ENCODE data around the gene PMCH. TPM values are rescaled to one million over a fixed set of nuclear protein-coding genes. Genes with fewer than 3 reads are reported as not detected.
A peak's percentile ranks its signal among the peaks of the same experiment; 100 is the strongest.
"Not testable (repeated sequence)": the region's sequence is repeated elsewhere in the genome, so short reads cannot be mapped to it uniquely, and the experiment has no call there.

Gene PMCH
- 1 to 10 TPM; 2.0 to 2.1 TPM for total RNA-seq
- not detected for polyA plus RNA-seq

GRCh38 chr12:102197789-102198188, at the start of gene PMCH:
Gene PMCH, minus strand, starts transcription at chr12:102197833. Its CDS starts 63 bp downstream, at chr12:102197770.
- H3K36me3 ChIP-seq (ENCODE audit: insufficient read depth, low read length): no peaks in the 10 kb centered on the region
- Mint-ChIP-seq H3K4me3 (no peak within 1 kb of the TSS), H3K4me1 (no peaks in the 10 kb centered on the region), H3K27me3 (no peaks in the 10 kb centered on the region), H3K36me3 (peaks cover 0 to 7% (median 0%) of the 10 kb centered on the region in 3 donors), H3K27ac (peak within 1 kb of the TSS in 1 of 8 donors; percentile 68), H3K9me3 (no peaks in the 10 kb centered on the region)
- no peak within 1 kb of the TSS for H3K4me3 ChIP-seq (ENCODE audit: low read length)
- ChIA-PET POLR2A (no interaction called here), CTCF (no interaction called here)
- DNase-seq: no peak
- H3K9me3 ChIP-seq (ENCODE audit: low read length): no peaks in the 10 kb centered on the region
- no peaks in the 10 kb centered on the region for H3K4me1 ChIP-seq (ENCODE audit: insufficient read depth, low read length)
- no peaks in the 10 kb centered on the region for H3K27me3 ChIP-seq (ENCODE audit: insufficient read depth, low read length, poor library complexity, severe bottlenecking)
- H3K27ac ChIP-seq (ENCODE audit: low read depth, low read length): no peak within 1 kb of the TSS

- CTCF ChIA-PET; H3K4me3 Mint-ChIP-seq; H3K4me1 ChIP-seq (ENCODE audit: insufficient read depth, low read length); H3K27me3 Mint-ChIP-seq; POLR2A ChIA-PET; H3K4me3 ChIP-seq (ENCODE audit: low read length); H3K27me3 ChIP-seq (ENCODE audit: insufficient read depth, low read length, poor library complexity, severe bottlenecking); H3K27ac Mint-ChIP-seq; H3K36me3 ChIP-seq (ENCODE audit: insufficient read depth, low read length); H3K4me1 Mint-ChIP-seq; H3K36me3 Mint-ChIP-seq; DNase-seq; H3K27ac ChIP-seq (ENCODE audit: low read depth, low read length); H3K9me3 ChIP-seq (ENCODE audit: low read length): not testable (repeated sequence)
- H3K9me3 Mint-ChIP-seq: peaks cover 5 to 11% (median 7%) of the 10 kb centered on the region in 5 donors
These were observed 43.2 kb upstream of the PMCH start for GRCh38 chr12:102240859-102241258.

- no peak overlapping the region for H3K4me3 Mint-ChIP-seq
- no peaks in the 10 kb centered on the region for H3K36me3 Mint-ChIP-seq
- POLR2A ChIA-PET: no interaction called here
- Histone ChIP-seq H3K27ac (ENCODE audit: low read depth, low read length) (no peak overlapping the region), H3K9me3 (ENCODE audit: low read length) (no peaks in the 10 kb centered on the region), H3K4me3 (ENCODE audit: low read length) (no peak overlapping the region), H3K27me3 (ENCODE audit: insufficient read depth, low read length, poor library complexity, severe bottlenecking) (no peaks in the 10 kb centered on the region), H3K36me3 (ENCODE audit: insufficient read depth, low read length) (no peaks in the 10 kb centered on the region), H3K4me1 (ENCODE audit: insufficient read depth, low read length) (no peaks in the 10 kb centered on the region)
- no peak for DNase-seq
- H3K27ac Mint-ChIP-seq: no peak overlapping the region
- H3K27me3 Mint-ChIP-seq: peaks cover 2 to 9% of the 10 kb centered on the region in 2 donors
- H3K9me3 Mint-ChIP-seq: peaks cover 0 to 8% (median 2%) of the 10 kb centered on the region in 5 donors
- CTCF ChIA-PET: no interaction called here
- H3K4me1 Mint-ChIP-seq: no peaks in the 10 kb centered on the region
These were observed 37.0 kb upstream of the PMCH start for GRCh38 chr12:102234599-102234998.

- DNase-seq: no peak
- H3K27ac Mint-ChIP-seq: no peak overlapping the region
- no peaks in the 10 kb centered on the region for H3K9me3 ChIP-seq (ENCODE audit: low read length)
- ChIA-PET POLR2A (no interaction called here), CTCF (no interaction called here)
- no peaks in the 10 kb centered on the region for H3K4me1 ChIP-seq (ENCODE audit: insufficient read depth, low read length)
- no peaks in the 10 kb centered on the region for H3K9me3 Mint-ChIP-seq
- H3K27ac ChIP-seq (ENCODE audit: low read depth, low read length): no peak overlapping the region
- H3K4me3 Mint-ChIP-seq: no peak overlapping the region
- H3K4me3 ChIP-seq (ENCODE audit: low read length): no peak overlapping the region
- no peaks in the 10 kb centered on the region for H3K27me3 ChIP-seq (ENCODE audit: insufficient read depth, low read length, poor library complexity, severe bottlenecking)
- no peaks in the 10 kb centered on the region for H3K36me3 ChIP-seq (ENCODE audit: insufficient read depth, low read length)
- H3K36me3 Mint-ChIP-seq: no peaks in the 10 kb centered on the region
- peaks cover 3% of the 10 kb centered on the region in 2 donors for H3K27me3 Mint-ChIP-seq
- H3K4me1 Mint-ChIP-seq: no peaks in the 10 kb centered on the region
These were observed 34.8 kb upstream of the PMCH start for GRCh38 chr12:102232446-102232845.

- Histone ChIP-seq H3K4me3 (ENCODE audit: low read length) (no peak overlapping the region), H3K36me3 (ENCODE audit: insufficient read depth, low read length) (no peaks in the 10 kb centered on the region), H3K27me3 (ENCODE audit: insufficient read depth, low read length, poor library complexity, severe bottlenecking) (no peaks in the 10 kb centered on the region), H3K4me1 (ENCODE audit: insufficient read depth, low read length) (no peaks in the 10 kb centered on the region), H3K9me3 (ENCODE audit: low read length) (no peaks in the 10 kb centered on the region), H3K27ac (ENCODE audit: low read depth, low read length) (no peak overlapping the region)
- CTCF ChIA-PET: no interaction called here
- DNase-seq: no peak
- Mint-ChIP-seq H3K4me3 (no peak overlapping the region), H3K4me1 (no peaks in the 10 kb centered on the region), H3K27me3 (peaks cover 0 to 3% of the 10 kb centered on the region in 2 donors), H3K27ac (no peak overlapping the region), H3K36me3 (no peaks in the 10 kb centered on the region), H3K9me3 (no peaks in the 10 kb centered on the region)
- POLR2A ChIA-PET: no interaction called here
These were observed 34.4 kb upstream of the PMCH start for GRCh38 chr12:102232036-102232435.

- Histone ChIP-seq H3K9me3 (ENCODE audit: low read length) (no peaks in the 10 kb centered on the region), H3K36me3 (ENCODE audit: insufficient read depth, low read length) (no peaks in the 10 kb centered on the region), H3K27me3 (ENCODE audit: insufficient read depth, low read length, poor library complexity, severe bottlenecking) (no peaks in the 10 kb centered on the region), H3K4me3 (ENCODE audit: low read length) (no peak overlapping the region), H3K27ac (ENCODE audit: low read depth, low read length) (no peak overlapping the region), H3K4me1 (ENCODE audit: insufficient read depth, low read length) (no peaks in the 10 kb centered on the region)
- no peak overlapping the region for H3K27ac Mint-ChIP-seq
- no peaks in the 10 kb centered on the region for H3K36me3 Mint-ChIP-seq
- no peak for DNase-seq
- H3K4me3 Mint-ChIP-seq: no peak overlapping the region
- H3K27me3 Mint-ChIP-seq: peaks cover 0 to 3% of the 10 kb centered on the region in 2 donors
- ChIA-PET CTCF (no interaction called here), POLR2A (no interaction called here)
- no peaks in the 10 kb centered on the region for H3K4me1 Mint-ChIP-seq
- no peaks in the 10 kb centered on the region for H3K9me3 Mint-ChIP-seq
These were observed 30.3 kb upstream of the PMCH start for GRCh38 chr12:102227954-102228353.

- ChIA-PET POLR2A (no interaction called here), CTCF (no interaction called here)
- no peaks in the 10 kb centered on the region for H3K27me3 ChIP-seq (ENCODE audit: insufficient read depth, low read length, poor library complexity, severe bottlenecking)
- no peak overlapping the region for H3K4me3 ChIP-seq (ENCODE audit: low read length)
- no peaks in the 10 kb centered on the region for H3K9me3 Mint-ChIP-seq
- no peak overlapping the region for H3K27ac ChIP-seq (ENCODE audit: low read depth, low read length)
- H3K36me3 Mint-ChIP-seq: no peaks in the 10 kb centered on the region
- H3K9me3 ChIP-seq (ENCODE audit: low read length): no peaks in the 10 kb centered on the region
- H3K4me1 ChIP-seq (ENCODE audit: insufficient read depth, low read length): no peaks in the 10 kb centered on the region
- H3K27me3 Mint-ChIP-seq: no peaks in the 10 kb centered on the region
- no peak overlapping the region for H3K27ac Mint-ChIP-seq
- H3K4me3 Mint-ChIP-seq: no peak overlapping the region
- no peak for DNase-seq
- no peaks in the 10 kb centered on the region for H3K4me1 Mint-ChIP-seq
- no peaks in the 10 kb centered on the region for H3K36me3 ChIP-seq (ENCODE audit: insufficient read depth, low read length)
These were observed 23.1 kb upstream of the PMCH start for GRCh38 chr12:102220736-102221135.

GRCh38 chr12:102215992-102216691, 18.5 kb upstream of the PMCH start:
- H3K4me3 ChIP-seq (ENCODE audit: low read length): no peak overlapping the region
- peaks cover 0 to 1% (median 0%) of the 10 kb centered on the region in 5 donors for H3K9me3 Mint-ChIP-seq
- H3K27me3 Mint-ChIP-seq: no peaks in the 10 kb centered on the region
- H3K27ac ChIP-seq (ENCODE audit: low read depth, low read length): no peak overlapping the region
- no peaks in the 10 kb centered on the region for H3K27me3 ChIP-seq (ENCODE audit: insufficient read depth, low read length, poor library complexity, severe bottlenecking)
- DNase-seq: no peak
- POLR2A ChIA-PET: no interaction called here
- CTCF ChIA-PET: no interaction called here
- H3K4me3 Mint-ChIP-seq: no peak overlapping the region
- H3K27ac Mint-ChIP-seq: no peak overlapping the region
- H3K36me3 Mint-ChIP-seq: no peaks in the 10 kb centered on the region
- no peaks in the 10 kb centered on the region for H3K36me3 ChIP-seq (ENCODE audit: insufficient read depth, low read length)
- H3K9me3 ChIP-seq (ENCODE audit: low read length): no peaks in the 10 kb centered on the region
- no peaks in the 10 kb centered on the region for H3K4me1 Mint-ChIP-seq
- no peaks in the 10 kb centered on the region for H3K4me1 ChIP-seq (ENCODE audit: insufficient read depth, low read length)

Measured in CD8-positive, alpha-beta memory T cell (primary cell).